HG02623 (cell line): Measurements from ENCODE around the gene CFAP73.

Experiments used
- ATAC-seq: cut with Tn5 transposase; IDR thresholded peaks from one replicate; pipeline ENCODE4 v1.9.1; 2021; ENCODE audit warnings: moderate library complexity; ENCODE audit not compliant: unreplicated experiment

The CFAP73 gene

GRCh38 chr12:113119980-113120669, 29.4 kb upstream of the CFAP73 start:
- no peak for ATAC-seq

GRCh38 chr12:113120670-113121370, 28.7 kb upstream of the CFAP73 start:
- ATAC-seq: no peak

- ATAC-seq: no peak
Measured at GRCh38 chr12:113127791-113128199, 21.7 kb upstream of the CFAP73 start.

- ATAC-seq: no peak
Measured at GRCh38 chr12:113128802-113129663, 20.5 kb upstream of the CFAP73 start.

GRCh38 chr12:113129664-113130456, 19.7 kb upstream of the CFAP73 start:
- no peak for ATAC-seq

- no peak for ATAC-seq
Measured at GRCh38 chr12:113130457-113131135, 18.9 kb upstream of the CFAP73 start.

- ATAC-seq: no peak
Measured at GRCh38 chr12:113131556-113131955, 18.0 kb upstream of the CFAP73 start.

- ATAC-seq: no peak
Measured at GRCh38 chr12:113133036-113133435, 16.5 kb upstream of the CFAP73 start.

- ATAC-seq: no peak
Measured at GRCh38 chr12:113133666-113134065, 15.9 kb upstream of the CFAP73 start.

GRCh38 chr12:113134071-113134470, 15.5 kb upstream of the CFAP73 start:
- ATAC-seq: no peak

GRCh38 chr12:113134521-113134951, 15.0 kb upstream of the CFAP73 start:
- no peak for ATAC-seq

GRCh38 chr12:113135178-113136127, 14.1 kb upstream of the CFAP73 start, which contains the start of gene RASAL1:
Gene RASAL1, minus strand, starts transcription at chr12:113135761. Its CDS starts 299 bp downstream, at chr12:113135462.
- ATAC-seq: no peak

- ATAC-seq: no peak
Measured at GRCh38 chr12:113136128-113136989, 13.2 kb upstream of the CFAP73 start.

- ATAC-seq: no peak
Measured at GRCh38 chr12:113136990-113137511, 12.5 kb upstream of the CFAP73 start.

GRCh38 chr12:113137861-113138783, 11.4 kb upstream of the CFAP73 start:
- no peak for ATAC-seq

- no peak for ATAC-seq
Measured at GRCh38 chr12:113138826-113139225, 10.7 kb upstream of the CFAP73 start.

GRCh38 chr12:113140706-113141105, 8.8 kb upstream of the CFAP73 start:
- ATAC-seq: no peak
